Stimulated activated CD8-positive, alpha-beta memory T cell treated with anti-CD3 and anti-CD28 coated beads, Interleukin-12 subunit alpha, Interleukin-12 subunit beta, amount 100 ng/mL, for 4 hours (primary cell): Measurements from ENCODE around the gene GRID2.

Experiments
- DNase-seq: peaks from one replicate; pipeline ENCODE4 v3.0.0-alpha.2; 2020; ENCODE audit warnings: low read depth

The GRID2 gene

DNA sequence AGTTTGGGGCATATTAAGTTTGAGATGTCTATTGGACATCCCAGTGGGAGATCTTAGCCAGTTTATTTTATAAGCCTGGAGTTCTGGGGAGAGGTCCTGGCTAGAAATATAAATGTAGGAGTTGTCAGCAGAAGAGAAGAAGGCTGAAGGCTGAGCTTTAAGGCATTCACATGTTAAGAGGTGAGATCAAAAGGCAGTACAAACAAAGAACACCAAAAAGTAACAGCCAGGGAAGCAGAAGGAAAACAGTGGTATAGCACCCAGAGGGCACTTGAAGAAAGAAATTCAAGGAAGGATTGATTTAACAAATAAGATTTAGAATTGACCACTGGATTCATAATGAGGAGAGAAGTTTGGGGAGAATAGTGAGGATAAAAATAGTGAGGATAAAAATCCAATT, 1383.5 kb downstream of the GRID2 start:
- no peak for DNase-seq

DNA sequence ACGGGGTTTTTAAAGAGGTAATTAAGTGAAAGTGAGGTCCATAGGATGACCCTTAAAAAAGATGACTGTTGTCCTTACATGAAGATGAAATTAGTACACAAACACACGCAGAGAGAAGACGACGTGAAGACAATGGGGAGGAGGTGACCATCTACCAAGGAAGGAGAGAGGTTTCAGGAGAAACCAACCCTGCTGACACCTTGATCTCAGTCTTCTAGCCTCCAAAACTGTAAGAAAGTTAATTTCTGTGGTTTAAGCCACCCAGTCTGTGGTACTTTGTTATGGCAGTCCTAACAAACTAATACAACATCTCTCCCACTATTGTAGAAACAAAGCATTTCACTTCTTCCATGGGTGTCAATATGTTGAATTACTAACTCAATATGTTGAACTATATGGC, 1385.2 kb downstream of the GRID2 start:
- no peak for DNase-seq

DNA sequence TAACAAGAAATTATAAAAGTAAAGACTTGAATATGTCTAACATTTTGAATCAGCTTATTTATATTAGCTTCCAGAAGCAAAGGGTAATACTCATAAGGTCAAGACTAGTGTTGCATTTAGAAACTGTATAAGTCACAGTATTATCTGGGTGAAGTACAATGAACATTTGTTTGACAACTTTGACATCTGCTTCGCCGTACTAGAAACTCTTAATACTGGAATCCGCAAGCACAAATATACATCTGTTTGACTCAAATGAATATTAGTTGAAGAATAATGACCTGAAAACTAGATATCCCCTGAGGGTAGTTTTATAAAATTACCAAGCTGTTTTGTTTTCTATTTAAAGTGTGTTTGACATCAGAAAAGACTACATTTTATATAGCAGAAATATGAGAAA, 1389.4 kb downstream of the GRID2 start:
- no peak for DNase-seq

DNA sequence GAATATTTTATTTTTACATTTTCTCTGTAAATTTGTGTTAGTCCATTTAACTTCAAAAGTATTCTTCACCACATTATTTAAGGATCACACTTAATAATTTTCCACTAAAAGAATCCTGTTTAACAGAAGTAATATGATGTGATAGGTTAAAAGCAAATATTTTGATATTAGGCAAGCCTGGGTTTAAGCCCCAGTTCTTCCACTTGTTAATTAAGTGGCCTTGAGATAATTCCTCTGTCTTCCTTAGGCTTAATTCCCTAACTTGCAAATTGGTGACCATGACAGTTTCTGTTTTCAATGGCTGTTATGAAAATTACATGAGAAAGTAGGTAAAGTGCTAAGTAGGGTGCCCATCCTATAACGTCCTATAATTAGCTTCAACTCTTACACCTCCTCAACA, 1394.9 kb downstream of the GRID2 start:
- DNase-seq, result no peak

DNA sequence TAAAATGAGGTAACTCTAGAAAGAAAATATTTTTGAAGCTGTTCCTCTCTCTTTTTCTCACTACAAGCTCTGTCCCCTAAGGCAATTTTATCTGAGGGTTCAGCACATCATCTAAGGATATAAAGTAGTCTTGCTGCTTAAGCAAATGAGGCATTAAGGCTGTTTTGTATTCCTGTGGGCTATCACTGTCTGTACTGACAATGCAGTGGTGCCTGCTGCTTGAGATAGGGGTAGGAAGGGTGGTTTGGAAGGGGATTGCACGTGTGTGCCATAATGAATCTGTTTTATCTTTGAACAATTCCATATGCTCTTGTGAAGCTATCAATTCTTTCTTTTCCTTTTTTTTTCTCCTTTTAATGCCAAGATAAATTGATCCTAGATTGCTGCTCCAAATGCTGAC, 1396.8 kb downstream of the GRID2 start:
- DNase-seq, result no peak

DNA sequence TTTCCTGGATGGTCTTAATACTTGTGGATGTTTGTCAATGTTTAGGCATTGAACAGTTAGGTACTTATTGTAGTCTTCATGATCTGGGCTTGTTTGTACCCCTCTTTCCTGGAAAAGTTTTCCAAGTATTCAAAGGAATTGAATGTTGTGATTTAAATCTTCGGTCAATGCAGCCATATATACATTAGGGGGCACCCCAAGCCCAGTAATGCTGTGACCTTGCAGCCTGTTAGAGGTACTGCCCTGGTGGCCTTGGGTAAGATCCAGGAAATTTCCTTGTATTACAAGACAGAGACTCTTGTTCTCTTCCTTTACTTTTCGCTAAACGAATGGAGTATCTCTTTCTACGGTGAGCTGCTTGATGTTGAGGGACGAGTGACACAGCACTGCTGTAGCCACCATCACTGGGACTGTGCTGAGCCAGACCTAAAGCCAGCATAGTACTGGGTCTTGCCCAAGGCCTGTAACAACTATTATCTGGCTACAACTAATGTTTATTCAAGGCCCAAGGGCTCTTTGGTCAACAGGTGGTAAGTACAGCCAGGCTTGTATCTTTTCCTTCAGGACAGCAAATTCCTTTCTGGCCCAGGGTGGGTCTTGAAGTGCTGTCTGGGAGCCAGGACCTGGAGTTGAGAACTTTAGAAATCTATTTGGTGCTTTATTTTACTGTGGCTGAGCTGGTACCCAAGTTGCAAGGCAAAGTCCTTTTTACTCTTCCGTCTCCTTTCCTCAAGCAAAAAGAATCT, 1406.5 kb downstream of the GRID2 start:
- DNase-seq, result no peak

DNA sequence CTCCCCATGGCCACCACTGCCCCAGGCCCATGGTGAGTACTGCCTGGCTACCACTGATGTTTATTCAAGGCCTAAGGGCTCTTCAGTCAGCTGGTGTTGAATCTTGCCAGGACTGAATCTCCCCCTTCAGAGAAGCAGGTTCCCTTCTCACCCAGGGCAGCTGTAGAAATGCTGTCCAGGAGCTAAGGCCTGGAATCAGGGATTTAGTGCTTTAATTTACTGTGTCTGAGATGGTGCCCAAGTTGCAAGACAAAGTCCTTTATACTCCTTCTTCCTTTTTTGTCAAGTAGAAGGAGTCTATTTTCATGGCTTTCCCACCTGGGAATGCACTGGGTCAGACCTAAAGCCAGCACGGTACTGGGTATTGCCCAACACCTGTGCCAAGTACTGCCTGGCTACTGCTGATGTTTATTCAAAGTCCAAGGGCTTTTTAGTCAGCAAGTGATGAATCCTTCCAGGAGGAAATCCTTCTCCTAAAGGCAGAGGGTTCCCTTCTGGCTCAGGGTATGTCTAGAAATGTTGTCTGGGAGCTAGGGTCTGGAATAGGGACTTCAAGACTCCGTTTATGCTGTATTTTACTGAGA, 1407.2 kb downstream of the GRID2 start:
- DNase-seq, result no peak

DNA sequence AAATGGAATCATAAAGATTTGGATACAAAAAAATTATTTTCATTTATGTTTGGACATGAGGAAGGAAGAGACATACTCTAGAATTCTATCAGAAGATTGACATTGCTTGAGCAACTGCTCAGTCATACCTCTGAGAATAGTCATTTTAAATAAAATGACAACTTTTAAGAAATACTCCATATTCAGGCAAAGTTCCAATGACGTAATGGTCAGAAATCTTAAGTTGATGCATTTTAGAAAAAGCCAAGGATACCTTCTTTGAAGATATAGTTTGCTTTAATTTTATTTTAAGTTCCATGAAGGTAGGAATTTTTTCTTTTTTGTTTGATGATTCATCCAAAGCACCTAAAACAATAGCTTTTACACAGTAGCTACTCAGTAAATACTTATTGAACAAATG, 1414.5 kb downstream of the GRID2 start:
- DNase-seq, result no peak

DNA sequence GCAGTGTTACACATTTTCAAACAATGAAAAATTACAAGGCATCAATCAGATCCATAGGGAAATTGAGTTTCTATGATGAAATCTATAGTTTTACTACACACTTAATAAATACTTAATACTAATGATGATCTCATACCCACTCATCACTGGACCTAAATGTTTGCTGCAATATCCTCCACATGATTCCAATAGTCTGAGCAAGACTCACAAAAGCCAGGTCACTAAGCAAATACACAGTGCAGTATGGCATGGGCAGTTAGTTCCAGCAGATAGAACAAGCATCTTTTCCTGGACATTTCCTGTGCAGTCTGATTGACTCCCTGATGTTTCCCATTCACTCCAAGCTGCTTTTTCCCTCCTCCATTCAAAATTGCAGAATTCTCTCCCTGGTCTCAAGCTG, 1415.8 kb downstream of the GRID2 start:
- no peak for DNase-seq

DNA sequence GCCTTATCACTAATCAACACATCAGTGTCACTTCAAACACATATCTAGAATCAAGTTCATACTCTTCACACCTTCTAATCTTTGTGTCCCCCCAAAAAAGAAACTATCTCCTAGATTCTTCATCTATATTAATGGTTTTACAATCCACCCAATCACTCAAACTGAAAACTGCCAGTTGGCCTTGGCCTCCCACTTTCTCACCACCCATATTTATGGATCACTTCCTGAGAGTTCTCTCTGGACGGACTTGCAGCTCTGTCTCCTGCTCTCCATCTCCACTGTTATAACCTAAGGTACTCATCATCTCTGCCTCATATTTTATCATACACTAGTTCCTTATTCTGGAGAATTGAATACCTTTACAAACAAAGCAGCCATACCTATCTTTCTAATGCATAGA, 1418.7 kb downstream of the GRID2 start:
- no peak for DNase-seq

DNA sequence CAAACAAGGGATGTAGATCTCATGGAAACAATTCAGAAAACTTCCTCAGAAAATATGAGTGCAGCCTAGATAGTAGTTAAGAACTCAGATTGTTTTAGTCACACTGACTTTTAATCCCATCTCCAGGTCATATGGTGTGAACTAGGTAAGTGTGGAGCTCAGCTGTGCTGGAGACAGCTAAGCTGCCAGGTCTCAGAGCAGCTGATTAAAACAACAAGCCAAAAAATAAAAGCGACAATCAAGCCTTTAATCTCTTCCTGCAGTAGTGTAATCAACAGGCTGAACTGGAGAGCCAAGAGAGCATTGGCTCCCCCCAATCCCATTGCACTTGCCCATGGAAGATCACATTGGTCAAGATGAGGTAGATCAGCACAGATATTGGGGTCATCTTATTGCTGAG, 1426.5 kb downstream of the GRID2 start:
- no peak for DNase-seq

DNA sequence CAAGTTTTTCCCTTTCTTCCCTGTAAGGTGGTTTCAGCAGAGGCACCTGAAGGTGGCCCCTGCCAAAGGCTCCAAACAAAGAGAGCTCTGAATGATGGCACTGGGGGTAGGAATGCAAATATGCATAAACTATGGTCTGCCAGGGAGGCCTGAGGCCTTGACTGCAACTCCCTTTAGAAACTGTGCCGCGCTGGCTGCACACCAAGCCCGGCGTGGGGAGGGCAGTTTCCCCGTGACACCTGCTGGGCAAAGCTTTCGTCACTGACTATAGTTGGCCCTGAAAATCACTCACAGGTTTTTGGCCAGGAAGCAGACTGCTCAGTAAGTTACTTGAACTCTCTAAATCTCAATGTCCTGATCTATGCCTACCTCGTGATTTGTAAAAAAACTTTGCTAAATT, 1427.0 kb downstream of the GRID2 start:
- DNase-seq, result no peak

DNA sequence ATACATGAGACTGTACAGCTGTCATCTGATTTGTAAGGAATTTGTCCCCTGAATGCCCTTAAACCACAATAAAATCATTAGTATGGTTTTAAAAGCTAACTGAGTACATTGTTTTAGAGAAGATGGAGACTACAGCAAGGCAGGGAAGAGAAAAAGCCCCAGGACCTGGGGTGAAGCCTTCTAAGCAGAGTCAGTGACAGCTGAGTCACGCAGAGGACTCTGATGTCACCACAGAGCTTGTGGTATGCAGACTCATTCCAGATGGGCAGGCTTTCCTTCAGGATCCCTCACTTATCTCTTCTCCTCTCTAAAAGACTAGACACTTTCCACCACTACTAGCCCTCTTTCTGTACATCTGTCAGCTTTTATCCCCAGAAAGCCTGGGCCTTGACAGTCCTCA, 1427.7 kb downstream of the GRID2 start:
- no peak for DNase-seq

DNA sequence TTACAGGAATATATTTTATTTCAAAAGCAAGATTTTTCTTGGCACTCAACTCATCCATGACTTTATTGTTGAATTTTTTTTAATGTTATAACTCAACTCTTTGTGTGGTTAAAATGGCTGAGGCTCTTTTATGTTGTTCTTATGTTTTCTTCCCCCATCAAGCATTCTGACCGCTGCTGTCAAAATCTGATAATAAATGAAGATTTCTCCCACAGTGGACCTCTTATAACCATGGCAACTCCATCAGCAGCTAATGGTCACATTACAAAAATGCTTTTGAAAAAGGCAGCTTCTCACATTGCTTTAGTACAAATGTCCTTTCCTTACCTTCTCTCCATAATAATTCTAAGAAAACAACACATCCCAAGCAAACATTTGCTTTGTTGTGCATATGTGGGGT, 1428.7 kb downstream of the GRID2 start:
- DNase-seq, result no peak

DNA sequence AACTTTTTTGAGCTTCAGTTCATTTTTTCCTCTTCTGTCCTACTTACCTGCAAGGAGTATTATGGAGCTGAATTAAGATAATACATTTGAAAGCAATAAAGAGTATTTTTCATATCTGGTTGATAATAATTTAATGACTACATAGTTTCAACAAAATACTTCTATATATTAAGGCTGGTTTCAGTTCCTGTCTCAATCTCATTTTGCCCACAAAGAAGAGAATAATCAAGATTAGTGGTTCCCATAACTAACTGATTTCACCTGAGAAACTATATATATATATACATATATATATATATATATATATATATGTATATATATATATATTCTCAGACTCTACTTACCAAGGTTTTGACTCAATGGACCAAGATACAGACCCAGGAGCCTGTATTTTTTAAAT, 1437.1 kb downstream of the GRID2 start:
- DNase-seq, result no peak

DNA sequence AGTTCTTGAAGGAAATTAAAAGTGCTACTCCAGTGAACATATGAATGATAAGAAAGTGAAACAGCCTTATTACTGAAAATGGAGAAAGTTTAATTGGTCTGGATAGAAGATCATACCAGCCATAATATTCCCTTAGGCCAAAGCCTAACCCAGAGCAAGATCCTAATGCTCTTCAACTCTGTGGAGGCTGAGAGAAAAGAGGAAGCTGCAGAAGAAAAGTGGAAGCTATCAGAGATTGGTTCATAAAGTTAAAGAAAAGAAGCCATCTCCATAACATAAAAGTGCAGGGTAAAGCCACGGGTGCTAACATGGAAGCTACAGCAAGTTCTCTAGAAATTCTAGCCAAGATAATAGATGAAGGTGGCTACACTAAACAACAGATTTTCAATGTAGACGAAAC, 1439.3 kb downstream of the GRID2 start:
- no peak for DNase-seq

DNA sequence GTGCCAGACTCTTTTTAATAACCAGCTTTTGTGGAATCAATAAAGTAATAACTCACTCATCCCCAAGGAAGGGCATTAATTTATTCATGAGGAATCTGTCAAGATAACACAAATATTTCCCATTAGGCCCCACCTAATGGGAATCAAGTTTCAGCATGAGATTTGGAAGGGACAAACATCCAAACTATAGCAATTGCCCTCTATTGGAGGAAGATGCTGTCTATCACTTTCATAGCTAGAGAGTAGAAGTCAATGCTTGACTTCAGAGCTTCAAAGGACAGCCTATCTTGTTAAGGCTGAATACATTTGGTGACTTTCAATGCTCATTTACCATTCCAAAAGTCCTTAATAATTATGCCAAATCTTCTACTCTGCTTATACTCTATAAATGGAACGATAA, 1439.9 kb downstream of the GRID2 start:
- DNase-seq, result no peak

DNA sequence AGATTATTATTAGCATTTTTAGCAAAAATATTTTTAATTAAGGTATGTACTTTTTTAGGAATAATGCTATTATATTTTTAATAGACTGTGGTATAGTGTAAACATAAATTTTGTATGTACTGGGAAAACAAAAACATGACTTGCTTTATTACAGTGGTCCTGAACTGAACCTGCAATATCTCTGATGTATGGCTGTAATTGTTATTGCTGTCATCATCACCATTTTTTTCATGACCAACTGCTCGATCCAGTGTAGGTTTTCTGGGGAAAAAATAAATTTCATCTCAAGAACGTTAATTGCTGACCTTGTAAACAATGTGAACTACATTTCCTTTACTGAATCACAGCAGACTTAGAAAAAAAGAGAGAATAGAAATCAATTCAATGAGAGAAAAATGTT, 1441.2 kb downstream of the GRID2 start:
- no peak for DNase-seq

DNA sequence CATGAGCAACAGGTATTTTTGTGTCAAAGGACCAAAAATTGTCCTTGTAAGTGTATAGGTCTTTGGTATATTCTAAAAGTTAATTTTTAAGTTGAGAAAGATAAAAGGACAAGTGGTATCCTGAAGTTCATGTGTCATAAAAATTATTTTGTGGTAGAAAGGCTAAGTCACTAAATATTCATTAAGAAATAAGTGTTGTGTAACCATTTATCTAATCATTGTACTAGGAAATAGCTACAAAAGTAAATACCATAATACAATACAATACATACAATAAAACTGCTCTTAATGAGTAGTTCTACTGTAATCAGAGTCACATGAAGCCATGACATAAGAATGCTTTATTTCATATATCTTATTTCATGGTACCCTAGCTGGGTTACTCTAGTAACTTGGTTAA, 1442.3 kb downstream of the GRID2 start:
- DNase-seq, result no peak

DNA sequence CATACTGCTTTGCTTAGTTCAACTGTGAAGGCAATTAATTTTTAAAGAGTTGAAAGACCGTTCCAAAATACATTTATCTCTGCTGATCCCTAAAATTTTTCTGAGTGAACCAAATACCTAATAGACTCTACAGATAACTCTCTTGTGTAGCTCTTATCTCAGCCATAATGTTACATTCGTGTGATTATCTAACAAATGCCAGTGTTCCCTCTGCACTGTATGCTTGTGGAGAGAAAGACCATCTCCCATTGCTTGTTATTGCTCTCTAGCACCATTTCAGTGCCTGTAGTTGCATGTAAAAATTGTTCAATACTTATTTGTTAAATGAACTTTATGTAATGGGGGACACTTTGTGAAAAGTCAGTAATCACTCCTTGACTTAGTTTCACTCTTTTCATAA, 1443.5 kb downstream of the GRID2 start:
- DNase-seq, result no peak

DNA sequence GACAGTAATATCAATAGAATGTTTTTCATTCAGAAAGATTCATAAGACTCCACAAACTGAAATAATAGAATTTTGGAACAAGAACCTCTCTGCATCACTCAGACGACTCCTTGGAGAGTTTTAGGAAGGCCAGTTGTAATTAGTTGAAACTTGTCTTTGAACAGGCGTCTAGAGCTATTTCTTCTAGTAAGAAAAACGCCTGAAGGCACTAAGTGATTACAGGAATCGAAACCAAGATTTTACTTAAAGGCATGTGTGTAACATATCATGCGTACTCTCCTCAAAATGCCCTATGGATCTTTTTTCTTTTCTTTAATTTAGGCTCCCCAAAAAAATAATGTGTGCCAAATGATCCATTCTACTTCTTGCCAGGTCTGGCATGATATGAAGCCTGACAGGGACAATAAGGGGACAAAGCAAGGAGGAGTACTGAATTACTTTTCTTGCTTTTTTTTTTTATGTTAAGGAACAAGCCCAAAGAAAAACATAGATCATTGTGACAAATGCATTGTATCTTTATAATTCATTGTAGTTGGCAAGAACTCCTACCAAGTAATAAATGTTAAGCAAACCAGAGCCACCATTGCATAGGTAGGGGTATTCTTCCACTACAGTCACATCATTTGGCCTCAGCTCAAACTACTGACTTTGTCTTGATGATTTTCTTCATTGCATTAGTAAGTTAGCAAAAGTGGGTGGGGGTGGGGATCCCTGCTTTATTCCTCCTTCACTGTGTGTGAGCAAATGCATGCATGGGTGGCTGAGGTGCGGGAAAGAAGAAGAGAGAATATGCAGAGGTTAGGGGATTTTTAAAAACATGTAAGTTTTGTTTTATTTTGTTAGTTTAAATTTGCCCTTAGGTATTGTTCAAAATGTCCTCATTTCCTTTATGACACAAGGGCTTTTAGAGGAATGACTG, 1444.9 kb downstream of the GRID2 start:
- DNase-seq, result no peak

DNA sequence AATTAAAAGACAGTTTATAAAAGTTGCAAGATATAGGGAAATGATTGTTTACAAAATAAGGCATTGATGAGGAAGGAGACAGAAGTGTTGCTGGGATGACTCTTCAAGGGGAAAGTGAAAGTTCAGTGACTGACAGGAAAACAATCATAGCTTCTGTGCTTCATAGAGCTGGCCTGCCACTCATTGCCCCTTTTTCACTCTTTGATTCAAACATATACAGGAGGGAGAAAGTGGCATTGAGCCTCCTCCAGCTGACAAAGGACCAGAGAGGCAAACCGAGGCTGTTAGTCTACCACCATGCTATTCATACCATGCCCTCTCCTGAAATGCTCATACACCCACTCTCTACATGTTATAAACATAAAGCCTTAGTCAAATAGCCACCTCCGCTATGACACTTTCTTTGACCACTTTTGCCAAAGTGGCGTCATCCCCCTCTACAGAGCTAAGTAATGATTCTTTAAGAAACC, 1445.6 kb downstream of the GRID2 start:
- no peak for DNase-seq

DNA sequence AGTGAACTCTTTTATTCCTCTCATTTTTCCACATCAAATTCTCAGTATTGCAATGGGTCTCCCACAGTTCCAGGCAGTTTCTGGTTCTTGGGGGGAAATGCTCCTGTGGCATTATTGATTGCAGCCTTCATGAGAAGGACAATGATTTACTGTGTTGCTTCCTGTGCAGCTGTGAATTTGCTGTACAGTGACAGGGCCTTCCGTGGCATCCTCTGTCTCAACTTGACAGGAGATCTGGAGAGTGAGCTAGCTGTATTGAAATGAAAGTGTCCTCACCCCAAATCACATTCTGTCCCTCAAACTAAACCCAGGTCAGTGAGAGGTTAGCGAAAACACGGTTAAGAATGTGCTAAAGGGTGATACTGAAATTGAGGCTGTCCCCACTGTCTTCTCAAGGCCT, 1447.6 kb downstream of the GRID2 start:
- no peak for DNase-seq
